HEK293 (cell line): Measurements from ENCODE around the gene GNMT.
A peak's percentile ranks its signal among the peaks of the same experiment; 100 is the strongest.

Experiments
- CTCF ChIA-PET: fragments of 350-600 bp; formaldehyde crosslinking; extraction: SDS; loops from one replicate; lab custom pipeline; 2021; ENCODE audit warnings: antibody characterized with exemption; lab: Yijun Ruan, JAX
- POLR2A ChIA-PET: fragments of 300-600 bp; formaldehyde crosslinking; extraction: SDS; loops from one replicate; lab custom pipeline; 2020; ENCODE audit warnings: antibody characterized with exemption, inconsistent platforms; lab: Yijun Ruan, JAX
- H3K27ac ChIP-seq: fragments of 200-500 bp; sonication (Bioruptor generic); 2 replicates; pipeline ENCODE4 v1.5.1; 2014; ENCODE audit warnings: low read depth, low read length, control low read depth, inconsistent platforms; ENCODE audit errors: extremely low read depth
- H3K36me3 ChIP-seq, 2 experiments: fragments of 200-500 bp in 1 of 2; sonication (Bioruptor generic) in 1 of 2; 1 replicate in 1 of 2; 2 replicates in 1 of 2; pipeline ENCODE4 v1.5.1; 2014 to 2017; ENCODE audit warnings: inconsistent platforms in 2 of 2, low read length in 2 of 2; ENCODE audit not compliant: control insufficient read depth in 2 of 2, insufficient read depth in 1 of 2
- H3K4me1 ChIP-seq: fragments of 200-500 bp; sonication (Bioruptor generic); 2 replicates; pipeline ENCODE4 v1.5.1; 2014; ENCODE audit warnings: mild to moderate bottlenecking, low read length, inconsistent platforms; ENCODE audit not compliant: control insufficient read depth, insufficient read depth
- H3K4me3 ChIP-seq: 2 replicates; pipeline ENCODE4 v1.5.1; 2011; ENCODE audit warnings: low read depth, mild to moderate bottlenecking, control low read depth, low read length, moderate library complexity
- H3K9me3 ChIP-seq: fragments of 200-500 bp; sonication (Bioruptor generic); 2 replicates; pipeline ENCODE4 v1.5.1; 2014; ENCODE audit warnings: low read depth, low read length, inconsistent platforms; ENCODE audit not compliant: control insufficient read depth, insufficient read depth
- EGR2 ChIP-seq: fragments of 450-650 bp; formaldehyde crosslinking; IDR thresholded peaks from 2 replicates; pipeline ENCODE4 v1.5.1; 2016; ENCODE audit warnings: low read depth, missing biosample characterization, missing genetic modification characterization
- GLI2 ChIP-seq: fragments of 450-650 bp; formaldehyde crosslinking; IDR thresholded peaks from 2 replicates; pipeline ENCODE4; 2017; ENCODE audit warnings: missing biosample characterization, missing genetic modification characterization, low read depth, borderline replicate concordance
- KLF1 ChIP-seq: fragments of 450-650 bp; formaldehyde crosslinking; IDR thresholded peaks from 2 replicates; pipeline ENCODE4 v1.5.1; 2016; ENCODE audit warnings: missing biosample characterization, missing genetic modification characterization
- KLF16 ChIP-seq: fragments of 450-650 bp; formaldehyde crosslinking; IDR thresholded peaks from 2 replicates; pipeline ENCODE4 v1.5.1; 2017; ENCODE audit warnings: missing biosample characterization, missing genetic modification characterization
- SP7 ChIP-seq: fragments of 450-650 bp; formaldehyde crosslinking; IDR thresholded peaks from 2 replicates; pipeline ENCODE4 v1.5.1; 2016; ENCODE audit warnings: missing biosample characterization, missing genetic modification characterization
- ZBTB11 ChIP-seq: fragments of 450-650 bp; formaldehyde crosslinking; conservative IDR thresholded peaks from 2 replicates; pipeline ENCODE4 v1.5.1; 2016; ENCODE audit warnings: low read depth, missing biosample characterization, missing genetic modification characterization
- ZBTB20 ChIP-seq: fragments of 450-650 bp; formaldehyde crosslinking; IDR thresholded peaks from 2 replicates; pipeline ENCODE4 v1.5.1; 2016; ENCODE audit warnings: missing biosample characterization, missing genetic modification characterization
- ZBTB6 ChIP-seq: fragments of 450-650 bp; formaldehyde crosslinking; IDR thresholded peaks from 2 replicates; pipeline ENCODE4 v1.5.1; 2017; ENCODE audit warnings: missing biosample characterization, missing genetic modification characterization
- ZFP41 ChIP-seq: fragments of 450-650 bp; formaldehyde crosslinking; IDR thresholded peaks from 2 replicates; pipeline ENCODE4 v1.5.1; 2016; ENCODE audit warnings: missing biosample characterization, missing genetic modification characterization, borderline replicate concordance
- ZNF155 ChIP-seq: fragments of 450-650 bp; formaldehyde crosslinking; IDR thresholded peaks from 2 replicates; pipeline ENCODE4 v1.5.1; 2016; ENCODE audit warnings: missing biosample characterization, missing genetic modification characterization
- ZNF404 ChIP-seq: fragments of 450-650 bp; formaldehyde crosslinking; IDR thresholded peaks from 2 replicates; pipeline ENCODE4 v1.5.1; 2017; ENCODE audit warnings: missing biosample characterization, missing genetic modification characterization
- ZNF473 ChIP-seq: fragments of 450-650 bp; formaldehyde crosslinking; IDR thresholded peaks from 2 replicates; pipeline ENCODE4 v1.5.1; 2017; ENCODE audit warnings: missing biosample characterization, missing genetic modification characterization
- ZNF529 ChIP-seq: fragments of 450-650 bp; formaldehyde crosslinking; IDR thresholded peaks from 2 replicates; pipeline ENCODE4 v1.5.1; 2017; ENCODE audit warnings: missing genetic modification characterization, missing biosample characterization; ENCODE audit not compliant: insufficient replicate concordance
- ZNF624 ChIP-seq: fragments of 450-650 bp; formaldehyde crosslinking; IDR thresholded peaks from 2 replicates; pipeline ENCODE4 v1.5.1; 2017; ENCODE audit warnings: missing biosample characterization, missing genetic modification characterization
- ZNF76 ChIP-seq: fragments of 450-650 bp; formaldehyde crosslinking; IDR thresholded peaks from 2 replicates; pipeline ENCODE4; 2016; ENCODE audit warnings: low read depth, missing biosample characterization, missing genetic modification characterization, borderline replicate concordance
- ZNF768 ChIP-seq: fragments of 450-650 bp; formaldehyde crosslinking; IDR thresholded peaks from 2 replicates; pipeline ENCODE4 v1.5.1; 2018; ENCODE audit warnings: missing biosample characterization, mild to moderate bottlenecking, missing genetic modification characterization

GNMT gene

GRCh38 chr6:42971746-42972327 lies 11.3 kb downstream of the GNMT start (continued):
- TF ChIP-seq ZNF76 (tag by site-specific recombination) (no peak), ZNF473 (no peak), ZFP41 (tag by site-specific recombination) (no peak), ZBTB20 (tag by site-specific recombination) (no peak), SP7 (tag by site-specific recombination) (no peak), KLF1 (no peak), ZNF155 (tag by site-specific recombination) (no peak), ZBTB11 (tag by site-specific recombination) (no peak), ZNF768 (tag by site-specific recombination) (no peak), GLI2 (no peak), ZNF404 (tag by site-specific recombination) (no peak)

- TF ChIP-seq EGR2 (peak; percentile 40; the same call in 1 of the 2 replicates), KLF16 (tag by site-specific recombination) (no peak), ZNF529 (no peak)
- Histone ChIP-seq H3K9me3 (no peaks in the 10 kb centered on the region), H3K4me1 (no peaks in the 10 kb centered on the region), H3K27ac (no peak overlapping the region), H3K4me3 (no peak overlapping the region), H3K36me3 (peaks cover 12 to 18% of the 10 kb centered on the region in 2 experiments; a peak in 2 of 3 replicates)
- POLR2A ChIA-PET = interaction anchor here (0.5 to 3.2 kb wide), 4 partner anchors 10 to 247 kb away, joined by 3 to 29 read pairs (median 7); partner anchors contain the start of genes CNPY3 and PPP2R5D
- CTCF ChIA-PET = interaction anchor here (0.8 to 3.2 kb wide), 4 partner anchors 10 to 170 kb away, joined by 3 to 20 read pairs (median 3); no protein-coding TSS in a partner anchor
Measured at GRCh38 chr6:42973926-42974325, 13.4 kb downstream of the GNMT start.

- TF ChIP-seq ZNF624 (tag by site-specific recombination) (no peak), ZBTB6 (tag by site-specific recombination) (peak; percentile 65)
- ChIA-PET POLR2A (interaction anchor here (0.6 to 3.2 kb wide), 8 partner anchors 9 to 101 kb away, joined by 3 to 29 read pairs (median 4); partner anchors contain the start of genes CNPY3 and PPP2R5D), CTCF (interaction anchor here (0.6 to 3.2 kb wide), 6 partner anchors 11 to 249 kb away, joined by 3 to 20 read pairs (median 3); no protein-coding TSS in a partner anchor)
- no peak overlapping the region for H3K27ac ChIP-seq
- H3K9me3 ChIP-seq = no peaks in the 10 kb centered on the region
- H3K4me3 ChIP-seq = no peak overlapping the region
- no peaks in the 10 kb centered on the region for H3K4me1 ChIP-seq
- peaks cover 10 to 12% of the 10 kb centered on the region in 2 experiments; a peak in 2 of 3 replicates for H3K36me3 ChIP-seq
Measured at GRCh38 chr6:42974919-42975505, 14.5 kb downstream of the GNMT start.
